HG02943 (cell line): Measurements from ENCODE around the gene IGF1R.
A peak's percentile ranks its signal among the peaks of the same experiment; 100 is the strongest.

Experiments
- ATAC-seq: cut with Tn5 transposase; IDR thresholded peaks from one replicate; pipeline ENCODE4 v1.9.1; 2021; ENCODE audit warnings: mild to moderate bottlenecking, low read depth, moderate library complexity; ENCODE audit not compliant: unreplicated experiment

IGF1R gene

DNA sequence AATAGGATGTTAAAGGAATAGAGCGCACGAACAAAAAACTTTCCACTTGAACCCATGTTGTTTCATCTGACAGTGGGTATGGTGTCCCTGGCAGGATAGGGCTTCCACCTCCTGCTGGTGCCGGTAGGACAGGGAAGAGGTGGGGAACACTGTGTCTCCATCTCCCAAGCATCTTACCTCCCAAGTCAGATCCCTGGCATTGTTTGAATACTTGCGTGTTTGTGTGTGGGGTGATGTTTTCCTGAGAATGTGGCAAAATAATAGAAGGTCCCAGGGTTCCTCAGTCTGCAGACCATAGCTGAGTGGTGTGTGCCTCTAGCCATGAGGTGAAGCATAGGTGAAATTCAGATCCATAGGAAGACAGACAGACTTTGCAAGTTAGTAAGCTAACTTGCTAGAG lies 119.4 kb downstream of the IGF1R start:
- ATAC-seq: no peak

DNA sequence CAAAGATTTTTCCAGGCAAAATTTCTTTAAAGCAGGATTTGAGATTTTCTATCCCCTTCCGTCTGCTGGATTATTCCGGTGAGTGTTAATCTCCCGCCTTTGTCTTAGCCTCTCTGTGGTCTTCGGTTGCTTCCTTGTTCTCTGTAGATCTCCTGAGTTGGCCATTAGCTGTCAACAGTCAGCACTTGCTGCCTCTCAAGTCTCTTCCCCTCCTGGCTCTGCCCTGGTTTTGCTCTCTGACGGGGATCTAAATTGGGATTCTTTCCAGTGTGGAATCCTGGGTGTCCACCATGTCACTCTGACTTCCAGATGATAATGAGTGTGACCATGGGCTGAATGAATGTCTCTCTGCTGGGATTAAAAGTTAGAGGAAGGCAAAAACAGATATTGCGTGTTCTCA lies 121.5 kb downstream of the IGF1R start:
- ATAC-seq: no peak

- no peak for ATAC-seq
Observed at GRCh38 chr15:98770984-98771383, 122.6 kb downstream of the IGF1R start.

GRCh38 chr15:98771541-98771940 lies 123.2 kb downstream of the IGF1R start:
- no peak for ATAC-seq

GRCh38 chr15:98772895-98773294 lies 124.6 kb downstream of the IGF1R start:
- no peak for ATAC-seq

GRCh38 chr15:98773616-98774015 lies 125.3 kb downstream of the IGF1R start:
- no peak for ATAC-seq

GRCh38 chr15:98774756-98775497 lies 126.6 kb downstream of the IGF1R start:
- ATAC-seq: no peak

DNA sequence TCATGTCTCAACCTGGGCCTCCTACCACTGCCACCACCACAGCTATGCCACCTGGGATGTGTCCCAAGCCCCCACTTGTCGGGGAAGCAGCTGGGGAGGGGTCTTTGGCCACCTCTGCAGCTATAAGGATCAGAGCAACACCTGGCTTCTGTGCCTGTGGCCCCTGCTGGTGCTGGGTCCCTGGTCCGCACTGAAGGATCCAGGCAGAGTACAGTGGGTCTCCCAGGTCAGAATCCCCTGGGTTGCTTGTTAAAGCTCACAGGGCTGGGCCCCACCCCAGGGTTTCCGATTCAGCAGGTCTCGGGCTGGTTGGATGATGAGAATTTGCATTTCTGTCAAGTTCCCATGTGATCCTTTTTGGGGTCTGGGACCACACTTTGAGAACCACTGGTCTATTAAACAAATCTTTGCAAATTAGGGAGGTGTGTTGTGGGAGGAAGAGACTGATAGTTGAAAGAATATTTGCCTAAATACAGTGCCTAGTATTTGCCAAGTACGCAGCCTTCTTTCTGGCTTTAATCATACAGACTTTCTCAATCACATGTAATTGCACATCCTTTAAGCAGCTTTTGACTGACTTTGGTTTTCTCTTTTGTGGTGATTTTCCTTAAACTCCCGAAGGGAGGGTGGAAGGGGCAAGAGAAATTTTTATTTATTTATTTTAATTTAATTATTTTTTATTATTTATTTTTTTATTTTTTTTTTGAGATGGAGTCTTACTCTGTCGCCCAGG lies 127.3 kb downstream of the IGF1R start:
- no peak for ATAC-seq

DNA sequence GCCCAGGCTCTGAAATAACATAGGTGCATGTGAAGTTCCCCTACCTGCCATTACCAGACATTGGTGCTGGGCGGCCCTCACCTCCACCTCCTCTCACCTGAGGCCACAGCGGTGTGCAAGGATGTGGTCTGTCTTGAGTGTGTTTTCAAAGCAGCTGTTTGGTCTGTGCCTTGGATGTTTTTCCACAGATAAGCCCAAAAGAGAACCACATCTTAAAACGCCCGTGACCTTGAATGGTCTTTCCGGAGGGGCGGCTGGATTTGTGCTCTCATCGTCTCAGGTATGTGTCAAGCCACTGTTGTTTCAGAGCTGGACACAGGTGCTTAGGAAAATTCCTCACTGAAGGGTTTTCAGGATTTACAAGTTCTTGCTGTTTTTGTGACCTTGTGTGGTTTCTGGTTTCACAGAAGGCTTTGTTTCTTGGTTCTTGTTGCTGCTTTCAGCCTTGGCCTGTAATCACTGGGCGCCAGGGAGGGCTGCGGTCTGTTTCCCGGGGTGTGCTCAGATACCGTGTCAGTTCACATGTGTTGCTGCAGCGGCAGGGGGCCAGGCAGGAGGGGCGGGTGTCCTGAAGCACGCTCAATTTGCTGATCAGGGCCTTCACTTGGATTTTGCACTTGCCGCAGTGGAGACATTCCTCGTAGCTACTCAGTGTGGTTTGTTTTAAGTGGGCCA lies 128.4 kb downstream of the IGF1R start:
- ATAC-seq: no peak

GRCh38 chr15:98777426-98777825 lies 129.1 kb downstream of the IGF1R start:
- no peak for ATAC-seq

GRCh38 chr15:98778263-98778959 lies 130.1 kb downstream of the IGF1R start:
- no peak for ATAC-seq

GRCh38 chr15:98778960-98779359 lies 130.6 kb downstream of the IGF1R start:
- no peak for ATAC-seq

- ATAC-seq: peak; percentile 73
Observed at GRCh38 chr15:98779463-98780071, 131.2 kb downstream of the IGF1R start.

- ATAC-seq: no peak
Observed at GRCh38 chr15:98781838-98782237, 133.5 kb downstream of the IGF1R start.

- no peak for ATAC-seq
Observed at GRCh38 chr15:98782801-98783200, 134.5 kb downstream of the IGF1R start.

DNA sequence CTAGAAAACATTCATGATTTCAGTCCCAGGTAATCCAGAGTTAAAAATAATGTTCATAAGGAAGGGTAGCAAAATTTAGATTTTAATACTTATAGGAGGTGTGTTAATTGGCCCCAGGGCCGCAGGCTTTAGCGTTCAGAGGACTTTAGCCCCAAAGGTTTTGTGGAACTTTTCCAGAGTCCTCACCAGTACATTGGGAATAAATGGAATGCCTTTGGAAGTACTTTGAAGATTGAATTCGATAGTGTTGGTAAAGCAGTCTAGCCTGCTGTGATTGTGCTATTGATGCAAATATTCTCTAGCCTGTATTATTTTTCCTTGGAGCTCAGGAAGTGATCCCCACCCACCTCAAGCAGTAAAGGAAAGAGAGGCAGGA lies 137.1 kb downstream of the IGF1R start:
- ATAC-seq: no peak

- ATAC-seq: peak; percentile 88
Observed at GRCh38 chr15:98785807-98786621, 137.7 kb downstream of the IGF1R start.

- no peak for ATAC-seq
Observed at GRCh38 chr15:98786717-98787116, 138.4 kb downstream of the IGF1R start.

- no peak for ATAC-seq
Observed at GRCh38 chr15:98787194-98787593, 138.9 kb downstream of the IGF1R start.
